Cardiac muscle cell (in vitro differentiated cells and primary cell): ENCODE results near the gene CASS4. TPM values are rescaled to one million over a fixed set of nuclear protein-coding genes. Genes with fewer than 3 reads are reported as not detected.
A peak's percentile ranks its signal among the peaks of the same experiment; 100 is the strongest.

Source experiments
- DNase-seq, 2 donors: peaks; one replicate each; pipeline versions ENCODE4 v3.0.0 to v3.0.0-alpha.2; 2010 to 2017; ENCODE audit warnings: low read depth in 1 of 2, low spot score in 1 of 2
- H3K27ac ChIP-seq: fragments of 200-600 bp; sonication (generic); 2 replicates; pipeline ENCODE4 v1.5.1; 2016
- H3K27me3 ChIP-seq: fragments of 200-600 bp; sonication (generic); 2 replicates; pipeline ENCODE4 v1.6.0; 2016; ENCODE audit warnings: control low read depth
- H3K36me3 ChIP-seq: fragments of 200-600 bp; sonication (generic); 2 replicates; pipeline ENCODE4 v1.5.1; 2016; ENCODE audit warnings: control low read depth
- H3K4me1 ChIP-seq: fragments of 200-600 bp; sonication (generic); 2 replicates; pipeline ENCODE4 v1.8.1; 2017; ENCODE audit warnings: low read depth, mild to moderate bottlenecking, mixed run types
- H3K4me3 ChIP-seq: fragments of 200-600 bp; sonication (generic); 2 replicates; pipeline ENCODE4 v1.5.1; 2016; ENCODE audit warnings: mild to moderate bottlenecking
- H3K9me3 ChIP-seq: fragments of 200-600 bp; sonication (generic); 2 replicates; pipeline ENCODE4 v1.5.1; 2017; ENCODE audit warnings: low read depth, mild to moderate bottlenecking, control low read depth
- CTCF ChIP-seq: IDR thresholded peaks from 2 replicates; pipeline ENCODE4 v1.5.1; 2012; ENCODE audit warnings: low read depth, mild to moderate bottlenecking, low read length
- polyA plus RNA-seq: library from polyadenylated mRNA; unstranded; fragments of >200 nt; fragmentation: Nextera tagmentation; extraction: Ambion mirVana; gene quantifications from 2 replicates; pipeline ENCODE4 v1.2.1, GENCODE V29; 2016
- total RNA-seq: library from RNA; depleted of rRNA; stranded (reverse); fragments of >200 nt; gene quantifications from 2 replicates; pipeline ENCODE4 v1.2.3, GENCODE V29; 2016

Gene CASS4
- total and polyA plus RNA-seq, 2 experiments from 2014 or later: 0.12 TPM; not detected in 1

- H3K27ac ChIP-seq: peak overlapping the region; percentile 91
- no peaks in the 10 kb centered on the region for H3K27me3 ChIP-seq
- no peak for TF ChIP-seq CTCF
- H3K4me3 ChIP-seq: no peak overlapping the region
- DNase-seq: no peak
- H3K9me3 ChIP-seq: no peaks in the 10 kb centered on the region
- H3K36me3 ChIP-seq: peaks cover 22% of the 10 kb centered on the region
- peaks cover 40% of the 10 kb centered on the region for H3K4me1 ChIP-seq
Measured at GRCh38 chr20:56381501-56381900, 30.6 kb upstream of the CASS4 start.

GRCh38 chr20:56382696-56383095 lies 29.4 kb upstream of the CASS4 start:
- Histone ChIP-seq H3K27me3 (no peaks in the 10 kb centered on the region), H3K9me3 (no peaks in the 10 kb centered on the region), H3K36me3 (peaks cover 27% of the 10 kb centered on the region), H3K4me1 (peaks cover 40% of the 10 kb centered on the region), H3K4me3 (no peak overlapping the region), H3K27ac (peak overlapping the region; percentile 91)
- DNase-seq: peak in 1 of 2 donors; percentile 84
- TF ChIP-seq CTCF: no peak

- H3K9me3 ChIP-seq: no peaks in the 10 kb centered on the region
- peaks cover 27% of the 10 kb centered on the region for H3K36me3 ChIP-seq
- no peak for DNase-seq
- H3K27ac ChIP-seq: peak overlapping the region; percentile 91
- no peak for TF ChIP-seq CTCF
- no peak overlapping the region for H3K4me3 ChIP-seq
- no peaks in the 10 kb centered on the region for H3K27me3 ChIP-seq
- H3K4me1 ChIP-seq: peaks cover 40% of the 10 kb centered on the region
Measured at GRCh38 chr20:56383334-56383733, 28.7 kb upstream of the CASS4 start.

GRCh38 chr20:56385130-56385529 lies 26.9 kb upstream of the CASS4 start:
- TF ChIP-seq CTCF: no peak
- DNase-seq: no peak
- no peaks in the 10 kb centered on the region for H3K9me3 ChIP-seq
- peaks cover 40% of the 10 kb centered on the region for H3K4me1 ChIP-seq
- peaks cover 19% of the 10 kb centered on the region for H3K36me3 ChIP-seq
- no peak overlapping the region for H3K4me3 ChIP-seq
- no peaks in the 10 kb centered on the region for H3K27me3 ChIP-seq
- H3K27ac ChIP-seq: no peak overlapping the region

- DNase-seq: no peak
- Histone ChIP-seq H3K36me3 (peaks cover 19% of the 10 kb centered on the region), H3K4me3 (no peak overlapping the region), H3K9me3 (no peaks in the 10 kb centered on the region), H3K27me3 (no peaks in the 10 kb centered on the region), H3K27ac (no peak overlapping the region), H3K4me1 (peaks cover 34% of the 10 kb centered on the region)
- TF ChIP-seq CTCF: no peak
Measured at GRCh38 chr20:56386219-56386618, 25.8 kb upstream of the CASS4 start.

GRCh38 chr20:56388882-56389281 lies 23.2 kb upstream of the CASS4 start:
- H3K9me3 ChIP-seq: no peaks in the 10 kb centered on the region
- peaks cover 19% of the 10 kb centered on the region for H3K36me3 ChIP-seq
- TF ChIP-seq CTCF: no peak

More at GRCh38 chr20:56388882-56389281, 23.2 kb upstream of the CASS4 start:
- H3K27ac ChIP-seq: no peak overlapping the region
- H3K4me3 ChIP-seq: no peak overlapping the region
- no peaks in the 10 kb centered on the region for H3K27me3 ChIP-seq
- peaks cover 13% of the 10 kb centered on the region for H3K4me1 ChIP-seq
- no peak for DNase-seq
